C4-2B (cell line): ENCODE measurements around the gene LRP4.
"Not testable (repeated sequence)": the region's sequence is repeated elsewhere in the genome, so short reads cannot be mapped to it uniquely, and the experiment has no call there.

ENCODE experiments used
- H3K27ac ChIP-seq: fragments of 450-650 bp; 2 replicates; pipeline ENCODE4 v1.5.1; 2017
- CTCF ChIP-seq: fragments of 450-650 bp; conservative IDR thresholded peaks from 2 replicates; pipeline ENCODE4 v1.5.1; 2017; ENCODE audit warnings: mild to moderate bottlenecking
- ZFX ChIP-seq: fragments of 450-650 bp; IDR thresholded peaks from 2 replicates; pipeline ENCODE4 v1.6.1; 2017

The LRP4 gene

GRCh38 chr11:46918083-46918787, at the start of gene LRP4:
Gene LRP4, minus strand, starts transcription at chr11:46918550. Its CDS starts 171 bp downstream, at chr11:46918379.
- H3K27ac ChIP-seq, result no peak within 1 kb of the TSS
- TF ChIP-seq ZFX (no peak), CTCF (no peak)

GRCh38 chr11:46967962-46968361, 49.6 kb upstream of the LRP4 start:
- TF ChIP-seq CTCF (no peak), ZFX (no peak)

GRCh38 chr11:46966773-46967172, 48.4 kb upstream of the LRP4 start:
- no peak overlapping the region for H3K27ac ChIP-seq
- TF ChIP-seq CTCF, result no peak
- TF ChIP-seq ZFX, result no peak

More at GRCh38 chr11:46967962-46968361, 49.6 kb upstream of the LRP4 start:
- H3K27ac ChIP-seq, result no peak overlapping the region

GRCh38 chr11:46963844-46964243, 45.5 kb upstream of the LRP4 start:
- TF ChIP-seq ZFX (no peak), CTCF (no peak)
- H3K27ac ChIP-seq, result no peak overlapping the region

- H3K27ac ChIP-seq, result not testable (repeated sequence)
Measured at GRCh38 chr11:46961886-46962285, 43.5 kb upstream of the LRP4 start.

GRCh38 chr11:46961041-46961440, 42.7 kb upstream of the LRP4 start:
- TF ChIP-seq ZFX (no peak), CTCF (no peak)

GRCh38 chr11:46958777-46959176, 40.4 kb upstream of the LRP4 start:
- TF ChIP-seq CTCF (no peak), ZFX (no peak)
- H3K27ac ChIP-seq, result no peak overlapping the region

More at GRCh38 chr11:46961041-46961440, 42.7 kb upstream of the LRP4 start:
- no peak overlapping the region for H3K27ac ChIP-seq

- H3K27ac ChIP-seq, result no peak overlapping the region
- TF ChIP-seq CTCF, result no peak
- no peak for TF ChIP-seq ZFX
Measured at GRCh38 chr11:46953093-46953492, 34.7 kb upstream of the LRP4 start.
